Panc1 (cell line): ENCODE data around the gene COMMD9. TPM values are rescaled to one million over a fixed set of nuclear protein-coding genes. Genes with fewer than 3 reads are reported as not detected.

Source experiments
- ATAC-seq: fragments of 200-7000 bp; cut with Tn5 transposase; 2 replicates; pipeline ENCODE4 v1.9.1; 2020; ENCODE audit warnings: mild to moderate bottlenecking, moderate library complexity
- BruUV-seq: library from RNA; stranded (reverse); fragments of 400-500 nt; replicated peaks from 2 replicates; lab custom pipeline; 2021; lab: Mats Ljungman, UMichigan
- CTCF ChIA-PET: fragments of 300-600 bp; sonication (Branson Sonifier 250); formaldehyde crosslinking; loops from one replicate; lab custom pipeline; 2022; ENCODE audit warnings: antibody characterized with exemption; lab: Charles Lee
- POLR2A ChIA-PET: fragments of 300-600 bp; sonication (Branson Sonifier 250); formaldehyde crosslinking; loops from one replicate; lab custom pipeline; 2022; ENCODE audit warnings: antibody characterized with exemption; lab: Charles Lee
- DNase-seq: peaks from one replicate; pipeline ENCODE4 v3.0.0-alpha.2; 2010; ENCODE audit warnings: low read depth, low spot score
- H3K27ac ChIP-seq: 2 replicates; pipeline ENCODE4 v1.5.1; 2011; ENCODE audit warnings: mild to moderate bottlenecking, low read length, inconsistent platforms
- H3K27me3 ChIP-seq: fragments of 200-500 bp; sonication (Bioruptor generic); 2 replicates; pipeline ENCODE4 v1.6.0; 2014; ENCODE audit warnings: low read length, inconsistent platforms; ENCODE audit not compliant: control insufficient read depth, insufficient read depth
- H3K36me3 ChIP-seq: fragments of 200-500 bp; sonication (Bioruptor generic); 2 replicates; pipeline ENCODE4 v1.5.1; 2014; ENCODE audit warnings: inconsistent platforms, mild to moderate bottlenecking, low read length, moderate library complexity; ENCODE audit not compliant: control insufficient read depth, insufficient read depth
- H3K4me1 ChIP-seq: 2 replicates; pipeline ENCODE4 v1.5.1; 2011; ENCODE audit warnings: inconsistent platforms, mild to moderate bottlenecking, low read length, moderate library complexity; ENCODE audit not compliant: control insufficient read depth, insufficient read depth
- H3K4me3 ChIP-seq, 2 experiments: 2 replicates each; pipeline ENCODE4 v1.5.1; 2011 to 2012; ENCODE audit warnings: low read depth in 2 of 2, low read length in 2 of 2, mild to moderate bottlenecking in 2 of 2, inconsistent platforms in 1 of 2, moderate library complexity in 1 of 2
- H3K9me3 ChIP-seq: fragments of 200-500 bp; sonication (Bioruptor generic); 2 replicates; pipeline ENCODE4 v1.5.1; 2014; ENCODE audit warnings: low read depth, mild to moderate bottlenecking, inconsistent platforms, low read length, moderate library complexity; ENCODE audit not compliant: control insufficient read depth, insufficient read depth
- POLR2AphosphoS5 ChIP-seq: IDR thresholded peaks from 2 replicates; pipeline ENCODE4 v1.6.1; 2012; ENCODE audit warnings: mild to moderate bottlenecking, low read depth, low read length, moderate library complexity
- REST ChIP-seq, 2 experiments: IDR thresholded peaks; 2 replicates each; pipeline ENCODE4 v1.6.1; 2011 to 2012; ENCODE audit warnings: low read depth in 2 of 2, control low read depth in 1 of 2, low read length in 1 of 2, mild to moderate bottlenecking in 1 of 2, moderate library complexity in 1 of 2; ENCODE audit not compliant: insufficient read depth in 1 of 2
- SIN3A ChIP-seq: IDR thresholded peaks from 2 replicates; pipeline ENCODE4 v1.6.1; 2012; ENCODE audit warnings: low read depth, mild to moderate bottlenecking, low read length, moderate library complexity, borderline replicate concordance; ENCODE audit not compliant: insufficient read depth
- TCF7L2 ChIP-seq: IDR thresholded peaks from 2 replicates; pipeline ENCODE4 v1.6.1; 2011; ENCODE audit warnings: mild to moderate bottlenecking, low read depth, low read length, inconsistent platforms
- in situ Hi-C: cut with HindIII; loops from 2 replicates; pipeline ENCODE4 v1.10.0; 2016; ENCODE audit warnings: low sequenced_read_pairs, low pct_unique_long_range_greater_than_20kb
- intact Hi-C: fragments of 100-400 bp; cut with micrococcal nuclease; formaldehyde crosslinking; loops from one replicate; pipeline ENCODE4 v1.10.0; 2022; ENCODE audit not compliant: unreplicated experiment
- total RNA-seq: library from RNA; stranded (reverse); gene quantifications from one replicate; pipeline ENCODE4 v1.2.1, GENCODE V29; 2021; ENCODE audit not compliant: unreplicated experiment
- TF ChIP-seq, protein P1 (sequence below): fragments of 450-650 bp; IDR thresholded peaks from 2 replicates; pipeline ENCODE4 v1.5.1; 2017; ENCODE audit warnings: mild to moderate bottlenecking

COMMD9 gene
- total RNA-seq, 1 experiment from 2014 or later: 41.8 TPM

GRCh38 chr11:36248436-36248835 lies 40.8 kb downstream of the COMMD9 start:
- ChIA-PET CTCF (no interaction called here), POLR2A (no interaction called here)
- H3K9me3 ChIP-seq: no peaks in the 10 kb centered on the region
- H3K4me3 ChIP-seq: no peak overlapping the region
- H3K27me3 ChIP-seq: peaks cover 4% of the 10 kb centered on the region; the same call in 1 of the 2 replicates
- BruUV-seq: no TSS peak
- intact Hi-C loops: no loop called here
- ATAC-seq: no peak
- DNase-seq: no peak
- in situ Hi-C loops: no loop called here
- no peaks in the 10 kb centered on the region for H3K4me1 ChIP-seq
- TF ChIP-seq SIN3A (no peak), TCF7L2 (no peak), REST (IDR thresholded peaks at IDR 0.05; ENCODE audit: insufficient read depth in 1 of 2, low read depth in 2 of 2, low read length in 1 of 2) (no peak), POLR2AphosphoS5 (no peak)
- TF ChIP-seq, protein P1, sequence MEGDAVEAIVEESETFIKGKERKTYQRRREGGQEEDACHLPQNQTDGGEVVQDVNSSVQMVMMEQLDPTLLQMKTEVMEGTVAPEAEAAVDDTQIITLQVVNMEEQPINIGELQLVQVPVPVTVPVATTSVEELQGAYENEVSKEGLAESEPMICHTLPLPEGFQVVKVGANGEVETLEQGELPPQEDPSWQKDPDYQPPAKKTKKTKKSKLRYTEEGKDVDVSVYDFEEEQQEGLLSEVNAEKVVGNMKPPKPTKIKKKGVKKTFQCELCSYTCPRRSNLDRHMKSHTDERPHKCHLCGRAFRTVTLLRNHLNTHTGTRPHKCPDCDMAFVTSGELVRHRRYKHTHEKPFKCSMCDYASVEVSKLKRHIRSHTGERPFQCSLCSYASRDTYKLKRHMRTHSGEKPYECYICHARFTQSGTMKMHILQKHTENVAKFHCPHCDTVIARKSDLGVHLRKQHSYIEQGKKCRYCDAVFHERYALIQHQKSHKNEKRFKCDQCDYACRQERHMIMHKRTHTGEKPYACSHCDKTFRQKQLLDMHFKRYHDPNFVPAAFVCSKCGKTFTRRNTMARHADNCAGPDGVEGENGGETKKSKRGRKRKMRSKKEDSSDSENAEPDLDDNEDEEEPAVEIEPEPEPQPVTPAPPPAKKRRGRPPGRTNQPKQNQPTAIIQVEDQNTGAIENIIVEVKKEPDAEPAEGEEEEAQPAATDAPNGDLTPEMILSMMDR: no peak
- H3K27ac ChIP-seq: no peak overlapping the region
- H3K36me3 ChIP-seq: no peaks in the 10 kb centered on the region

DNA sequence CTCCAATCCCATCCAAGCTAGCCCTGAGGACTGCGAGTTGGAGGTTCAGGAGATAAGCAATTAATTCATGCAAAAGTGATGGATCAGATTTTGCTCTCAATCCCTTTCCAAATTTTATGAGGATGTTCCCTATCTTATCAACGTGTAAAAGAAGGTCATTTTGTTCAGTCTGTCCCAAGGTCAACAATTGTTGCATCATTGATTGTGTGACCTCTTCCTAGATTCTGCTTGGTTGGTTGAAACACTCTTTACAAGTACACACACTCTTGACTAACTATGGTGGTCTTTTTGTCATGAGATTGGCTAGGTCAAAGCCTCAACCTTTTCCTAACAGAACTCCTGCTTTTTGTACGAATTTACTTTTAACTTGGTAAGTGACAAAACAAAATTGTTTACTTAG lies 41.7 kb downstream of the COMMD9 start:
- in situ Hi-C loops: no loop called here

More for the DNA sequence above, 41.7 kb downstream of the COMMD9 start:
- Histone ChIP-seq H3K4me1 (no peaks in the 10 kb centered on the region), H3K36me3 (no peaks in the 10 kb centered on the region), H3K9me3 (no peaks in the 10 kb centered on the region), H3K27me3 (peaks cover 4% of the 10 kb centered on the region; the same call in 1 of the 2 replicates), H3K27ac (no peak overlapping the region), H3K4me3 (no peak overlapping the region)
- ATAC-seq: no peak
- CTCF ChIA-PET: no interaction called here
- intact Hi-C loops: no loop called here
- DNase-seq: no peak
- no TSS peak for BruUV-seq
- TF ChIP-seq SIN3A: no peak
- no peak for TF ChIP-seq REST (IDR thresholded peaks at IDR 0.05; ENCODE audit: insufficient read depth in 1 of 2, low read depth in 2 of 2, low read length in 1 of 2)
- TF ChIP-seq TCF7L2: no peak
- TF ChIP-seq, protein P1: no peak
- no peak for TF ChIP-seq POLR2AphosphoS5
- POLR2A ChIA-PET: interaction anchor here (0.5 kb wide), 1 partner anchor 1720 kb away, joined by 3 read pairs; no protein-coding TSS in a partner anchor
